Measurements from ENCODE around the gene RABGAP1.
"Not testable (repeated sequence)": the region's sequence is repeated elsewhere in the genome, so short reads cannot be mapped to it uniquely, and the experiment has no call there.

- not testable (repeated sequence) for TF ChIP-seq CTCF, POLR2A (IDR thresholded peaks at IDR 0.05)
Measured at GRCh38 chr9:122906122-122906521, 34.7 kb upstream of the RABGAP1 start.

All from tibial nerve (tissue), 3 donors.